Central memory CD8-positive, alpha-beta T cell (primary cell): ENCODE results near the gene TMTC1.

ENCODE experiments used
- ATAC-seq: fragments of 150-1000 bp; cut with Tn5 transposase; replicated peaks from 2 replicates; pipeline ENCODE4 v1.10.0; 2022; ENCODE audit warnings: mild to moderate bottlenecking, moderate FRiP score, moderate number of reproducible peaks; ENCODE audit not compliant: poor library complexity, severe bottlenecking; ENCODE audit errors: extremely low read depth
- DNase-seq, 2 donors: peaks; one replicate each; pipeline ENCODE4 v3.0.0; 2021; ENCODE audit warnings: low spot score in 2 of 2
- H3K27ac Mint-ChIP-seq: one replicate; pipeline ENCODE4 v1.8.0; 2022; ENCODE audit warnings: low read depth, mild to moderate bottlenecking, moderate library complexity, mixed read lengths
- H3K27me3 Mint-ChIP-seq: one replicate; pipeline ENCODE4 v1.8.0; 2022; ENCODE audit warnings: mixed read lengths
- H3K36me3 Mint-ChIP-seq: one replicate; pipeline ENCODE4 v1.8.0; 2022; ENCODE audit warnings: mild to moderate bottlenecking, moderate library complexity, mixed read lengths; ENCODE audit not compliant: insufficient read depth
- H3K4me1 Mint-ChIP-seq: one replicate; pipeline ENCODE4 v1.8.0; 2022; ENCODE audit warnings: mixed read lengths
- H3K4me3 Mint-ChIP-seq: one replicate; pipeline ENCODE4 v1.8.0; 2022; ENCODE audit warnings: mild to moderate bottlenecking, moderate library complexity, mixed read lengths
- H3K9me3 Mint-ChIP-seq: one replicate; pipeline ENCODE4 v1.8.0; 2022; ENCODE audit warnings: mixed read lengths

TMTC1 gene

GRCh38 chr12:29769162-29769858 lies 14.4 kb downstream of the TMTC1 start:
- Mint-ChIP-seq H3K4me3 (no peak overlapping the region), H3K27ac (no peak overlapping the region), H3K36me3 (no peaks in the 10 kb centered on the region), H3K9me3 (no peaks in the 10 kb centered on the region), H3K4me1 (no peaks in the 10 kb centered on the region), H3K27me3 (no peaks in the 10 kb centered on the region)
- DNase-seq: no peak
- no peak for ATAC-seq

GRCh38 chr12:29768372-29768771 lies 15.4 kb downstream of the TMTC1 start:
- Mint-ChIP-seq H3K36me3 (no peaks in the 10 kb centered on the region), H3K27me3 (no peaks in the 10 kb centered on the region), H3K27ac (no peak overlapping the region), H3K4me1 (no peaks in the 10 kb centered on the region), H3K4me3 (no peak overlapping the region), H3K9me3 (no peaks in the 10 kb centered on the region)
- DNase-seq (no peak), ATAC-seq (no peak)

GRCh38 chr12:29763301-29763683 lies 20.4 kb downstream of the TMTC1 start:
- H3K9me3 Mint-ChIP-seq: no peaks in the 10 kb centered on the region
- no peaks in the 10 kb centered on the region for H3K4me1 Mint-ChIP-seq
- ATAC-seq: no peak
- DNase-seq: no peak
- no peaks in the 10 kb centered on the region for H3K36me3 Mint-ChIP-seq
- H3K4me3 Mint-ChIP-seq: no peak overlapping the region
- no peak overlapping the region for H3K27ac Mint-ChIP-seq
- H3K27me3 Mint-ChIP-seq: no peaks in the 10 kb centered on the region

GRCh38 chr12:29762637-29763300 lies 21.0 kb downstream of the TMTC1 start:
- ATAC-seq: no peak

GRCh38 chr12:29759950-29760349 lies 23.8 kb downstream of the TMTC1 start:
- ATAC-seq: no peak
- H3K4me3 Mint-ChIP-seq: no peak overlapping the region
- no peaks in the 10 kb centered on the region for H3K4me1 Mint-ChIP-seq
- DNase-seq: no peak
- no peaks in the 10 kb centered on the region for H3K9me3 Mint-ChIP-seq
- H3K27ac Mint-ChIP-seq: no peak overlapping the region
- H3K36me3 Mint-ChIP-seq: no peaks in the 10 kb centered on the region
- no peaks in the 10 kb centered on the region for H3K27me3 Mint-ChIP-seq

More at GRCh38 chr12:29762637-29763300, 21.0 kb downstream of the TMTC1 start:
- Mint-ChIP-seq H3K4me1 (no peaks in the 10 kb centered on the region), H3K36me3 (no peaks in the 10 kb centered on the region), H3K4me3 (no peak overlapping the region), H3K27me3 (no peaks in the 10 kb centered on the region), H3K9me3 (no peaks in the 10 kb centered on the region), H3K27ac (no peak overlapping the region)
- DNase-seq: no peak

GRCh38 chr12:29756741-29757390 lies 26.9 kb downstream of the TMTC1 start:
- Mint-ChIP-seq H3K4me1 (no peaks in the 10 kb centered on the region), H3K36me3 (no peaks in the 10 kb centered on the region), H3K27ac (no peak overlapping the region), H3K4me3 (no peak overlapping the region), H3K27me3 (no peaks in the 10 kb centered on the region), H3K9me3 (no peaks in the 10 kb centered on the region)
- no peak for DNase-seq
- ATAC-seq: no peak

GRCh38 chr12:29754235-29755189 lies 29.2 kb downstream of the TMTC1 start:
- no peak for DNase-seq
- no peaks in the 10 kb centered on the region for H3K36me3 Mint-ChIP-seq
- ATAC-seq: no peak
- H3K9me3 Mint-ChIP-seq: no peaks in the 10 kb centered on the region
- no peaks in the 10 kb centered on the region for H3K27me3 Mint-ChIP-seq
- H3K27ac Mint-ChIP-seq: no peak overlapping the region
- no peaks in the 10 kb centered on the region for H3K4me1 Mint-ChIP-seq
- H3K4me3 Mint-ChIP-seq: no peak overlapping the region

- Mint-ChIP-seq H3K9me3 (no peaks in the 10 kb centered on the region), H3K27ac (no peak overlapping the region), H3K4me1 (no peaks in the 10 kb centered on the region), H3K27me3 (no peaks in the 10 kb centered on the region), H3K36me3 (no peaks in the 10 kb centered on the region), H3K4me3 (no peak overlapping the region)
- no peak for ATAC-seq
- DNase-seq: no peak
Measured at GRCh38 chr12:29752121-29752520, 31.6 kb downstream of the TMTC1 start.

- H3K36me3 Mint-ChIP-seq: no peaks in the 10 kb centered on the region
- H3K27ac Mint-ChIP-seq: no peak overlapping the region
- no peaks in the 10 kb centered on the region for H3K4me1 Mint-ChIP-seq
- no peaks in the 10 kb centered on the region for H3K9me3 Mint-ChIP-seq
- DNase-seq (no peak), ATAC-seq (no peak)
- H3K4me3 Mint-ChIP-seq: no peak overlapping the region
- no peaks in the 10 kb centered on the region for H3K27me3 Mint-ChIP-seq
Measured at GRCh38 chr12:29751676-29752075, 32.1 kb downstream of the TMTC1 start.

- no peaks in the 10 kb centered on the region for H3K4me1 Mint-ChIP-seq
- no peaks in the 10 kb centered on the region for H3K36me3 Mint-ChIP-seq
- no peaks in the 10 kb centered on the region for H3K27me3 Mint-ChIP-seq
Measured at GRCh38 chr12:29750928-29751220, 32.9 kb downstream of the TMTC1 start.

GRCh38 chr12:29750131-29750927 lies 33.4 kb downstream of the TMTC1 start:
- no peaks in the 10 kb centered on the region for H3K36me3 Mint-ChIP-seq
- no peaks in the 10 kb centered on the region for H3K4me1 Mint-ChIP-seq
- H3K9me3 Mint-ChIP-seq: no peaks in the 10 kb centered on the region
- H3K27me3 Mint-ChIP-seq: no peaks in the 10 kb centered on the region
- H3K27ac Mint-ChIP-seq: no peak overlapping the region
- no peak overlapping the region for H3K4me3 Mint-ChIP-seq
- no peak for ATAC-seq
- no peak for DNase-seq

More at GRCh38 chr12:29750928-29751220, 32.9 kb downstream of the TMTC1 start:
- Mint-ChIP-seq H3K9me3 (no peaks in the 10 kb centered on the region), H3K4me3 (no peak overlapping the region), H3K27ac (no peak overlapping the region)
- DNase-seq (no peak), ATAC-seq (no peak)

GRCh38 chr12:29744365-29744764 lies 39.4 kb downstream of the TMTC1 start:
- Mint-ChIP-seq H3K4me3 (no peak overlapping the region), H3K36me3 (no peaks in the 10 kb centered on the region), H3K27me3 (no peaks in the 10 kb centered on the region), H3K9me3 (no peaks in the 10 kb centered on the region), H3K4me1 (no peaks in the 10 kb centered on the region), H3K27ac (no peak overlapping the region)
- DNase-seq (no peak), ATAC-seq (no peak)
